Activated T-cell treated with anti-CD3 and anti-CD28 coated beads, Interleukin-2, amount 50 U/mL, for 24 hours (primary cell): ENCODE data around the gene ATP11A.

ENCODE experiments used
- DNase-seq: peaks from one replicate; pipeline ENCODE4 v3.0.0-alpha.2; 2020
- H3K27ac Mint-ChIP-seq: 2 replicates; pipeline ENCODE4 v1.8.0; 2020; ENCODE audit warnings: mild to moderate bottlenecking, mixed read lengths
- H3K27me3 Mint-ChIP-seq: 2 replicates; pipeline ENCODE4 v1.8.0; 2020; ENCODE audit warnings: mixed read lengths
- H3K36me3 Mint-ChIP-seq: 2 replicates; pipeline ENCODE4 v1.8.0; 2020; ENCODE audit warnings: low read depth, mixed read lengths
- H3K4me1 Mint-ChIP-seq: 2 replicates; pipeline ENCODE4 v1.8.0; 2020; ENCODE audit warnings: low read depth, mixed read lengths
- H3K4me3 Mint-ChIP-seq: 2 replicates; pipeline ENCODE4 v1.8.0; 2020; ENCODE audit warnings: mild to moderate bottlenecking, moderate library complexity, mixed read lengths
- H3K9me3 Mint-ChIP-seq: 2 replicates; pipeline ENCODE4 v1.8.0; 2020; ENCODE audit warnings: mixed read lengths

The ATP11A gene

GRCh38 chr13:112693831-112694497, 4.1 kb downstream of the ATP11A start:
- peaks cover 54% of the 10 kb centered on the region for H3K4me1 Mint-ChIP-seq
- H3K9me3 Mint-ChIP-seq, result no peaks in the 10 kb centered on the region
- no peak overlapping the region for H3K4me3 Mint-ChIP-seq
- no peaks in the 10 kb centered on the region for H3K27me3 Mint-ChIP-seq
- peak; percentile 26 for DNase-seq
- H3K27ac Mint-ChIP-seq, result peak overlapping the region; percentile 60
- peaks cover 20% of the 10 kb centered on the region for H3K36me3 Mint-ChIP-seq

GRCh38 chr13:112695121-112695520, 5.3 kb downstream of the ATP11A start:
- no peak overlapping the region for H3K27ac Mint-ChIP-seq
- peaks cover 59% of the 10 kb centered on the region for H3K4me1 Mint-ChIP-seq
- H3K4me3 Mint-ChIP-seq, result no peak overlapping the region
- peaks cover 27% of the 10 kb centered on the region for H3K36me3 Mint-ChIP-seq
- H3K27me3 Mint-ChIP-seq, result no peaks in the 10 kb centered on the region
- DNase-seq, result no peak
- no peaks in the 10 kb centered on the region for H3K9me3 Mint-ChIP-seq

GRCh38 chr13:112696001-112696868, 6.4 kb downstream of the ATP11A start:
- H3K36me3 Mint-ChIP-seq, result peaks cover 24% of the 10 kb centered on the region
- no peak overlapping the region for H3K27ac Mint-ChIP-seq
- H3K4me1 Mint-ChIP-seq, result peaks cover 64% of the 10 kb centered on the region
- H3K9me3 Mint-ChIP-seq, result no peaks in the 10 kb centered on the region
- H3K27me3 Mint-ChIP-seq, result no peaks in the 10 kb centered on the region
- H3K4me3 Mint-ChIP-seq, result no peak overlapping the region
- DNase-seq, result peak; percentile 21

DNA sequence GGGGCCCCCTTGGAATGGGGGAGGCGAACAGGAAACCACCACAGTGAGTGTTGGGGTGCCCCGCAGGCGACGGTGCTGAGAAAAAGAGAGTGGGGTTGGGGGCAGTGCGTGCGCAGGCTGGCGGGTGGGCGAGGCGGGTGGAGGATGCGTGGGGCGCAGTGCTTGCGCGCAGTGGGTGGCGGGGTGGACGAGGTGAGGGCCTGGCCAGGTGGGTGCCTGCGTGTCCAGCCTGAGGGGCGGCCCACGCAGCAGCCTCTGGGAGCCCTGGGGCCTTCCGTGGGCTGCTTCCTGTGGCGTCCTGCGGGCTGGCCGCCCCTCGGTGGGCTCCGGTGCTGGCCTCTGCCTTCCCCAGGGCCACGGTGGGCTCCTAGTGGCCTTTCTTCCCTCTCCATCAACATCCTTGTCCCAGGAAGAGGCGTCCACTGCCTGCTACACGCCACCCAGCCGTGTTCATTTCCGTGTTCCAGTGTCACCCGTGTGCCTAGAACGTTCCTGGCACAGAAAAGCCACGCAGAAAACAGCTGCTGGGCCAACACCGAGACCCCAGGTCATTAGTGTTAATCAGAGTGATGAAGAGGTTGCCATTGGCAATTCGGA, 7.1 kb downstream of the ATP11A start:
- no peaks in the 10 kb centered on the region for H3K27me3 Mint-ChIP-seq
- no peaks in the 10 kb centered on the region for H3K9me3 Mint-ChIP-seq
- H3K4me3 Mint-ChIP-seq, result no peak overlapping the region
- H3K36me3 Mint-ChIP-seq, result peaks cover 26% of the 10 kb centered on the region
- no peak overlapping the region for H3K27ac Mint-ChIP-seq
- peak; percentile 11 for DNase-seq
- peaks cover 60% of the 10 kb centered on the region for H3K4me1 Mint-ChIP-seq

GRCh38 chr13:112697756-112698655, 8.2 kb downstream of the ATP11A start:
- Mint-ChIP-seq H3K36me3 (peaks cover 30% of the 10 kb centered on the region), H3K4me1 (peaks cover 57% of the 10 kb centered on the region), H3K9me3 (no peaks in the 10 kb centered on the region), H3K27ac (peak overlapping the region; percentile 11), H3K27me3 (no peaks in the 10 kb centered on the region), H3K4me3 (no peak overlapping the region)
- peak; percentile 21 for DNase-seq

DNA sequence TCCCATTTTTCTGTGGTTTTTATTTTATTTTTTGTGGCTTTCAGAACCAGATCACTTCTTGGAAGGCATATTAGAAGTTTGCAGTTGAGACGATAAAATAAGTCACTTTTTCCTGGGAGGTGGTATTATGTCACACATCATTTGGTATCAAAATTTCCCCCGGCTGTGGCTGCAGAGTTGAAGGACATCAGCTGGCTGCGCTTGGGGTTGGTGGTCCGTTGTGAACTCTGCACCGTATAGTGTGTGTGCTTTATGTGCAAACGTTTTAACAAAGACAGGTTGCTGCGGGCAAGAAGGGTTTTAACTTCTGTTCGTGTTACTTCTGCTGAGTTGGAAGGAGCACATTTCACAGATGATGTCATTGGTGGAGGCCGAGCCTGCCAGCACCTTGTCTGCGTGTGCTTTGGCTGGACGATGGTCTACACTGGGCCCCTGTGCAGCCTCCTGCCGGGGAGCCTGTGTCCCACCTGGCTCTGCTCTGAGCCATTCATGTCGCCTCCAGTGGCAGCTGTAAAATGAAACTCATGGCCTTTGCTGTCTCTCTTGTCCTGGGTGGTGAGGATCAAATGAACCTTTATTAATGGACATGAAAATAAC, 9.6 kb downstream of the ATP11A start:
- Mint-ChIP-seq H3K4me1 (peaks cover 59% of the 10 kb centered on the region), H3K36me3 (peaks cover 30% of the 10 kb centered on the region), H3K27ac (no peak overlapping the region), H3K4me3 (no peak overlapping the region), H3K27me3 (no peaks in the 10 kb centered on the region), H3K9me3 (no peaks in the 10 kb centered on the region)
- peak; percentile 9 for DNase-seq

GRCh38 chr13:112700291-112701060, 10.6 kb downstream of the ATP11A start:
- no peaks in the 10 kb centered on the region for H3K27me3 Mint-ChIP-seq
- H3K4me3 Mint-ChIP-seq, result no peak overlapping the region
- H3K4me1 Mint-ChIP-seq, result peaks cover 64% of the 10 kb centered on the region
- peak; percentile 21 for DNase-seq
- H3K27ac Mint-ChIP-seq, result no peak overlapping the region
- peaks cover 26% of the 10 kb centered on the region for H3K36me3 Mint-ChIP-seq
- H3K9me3 Mint-ChIP-seq, result no peaks in the 10 kb centered on the region

DNA sequence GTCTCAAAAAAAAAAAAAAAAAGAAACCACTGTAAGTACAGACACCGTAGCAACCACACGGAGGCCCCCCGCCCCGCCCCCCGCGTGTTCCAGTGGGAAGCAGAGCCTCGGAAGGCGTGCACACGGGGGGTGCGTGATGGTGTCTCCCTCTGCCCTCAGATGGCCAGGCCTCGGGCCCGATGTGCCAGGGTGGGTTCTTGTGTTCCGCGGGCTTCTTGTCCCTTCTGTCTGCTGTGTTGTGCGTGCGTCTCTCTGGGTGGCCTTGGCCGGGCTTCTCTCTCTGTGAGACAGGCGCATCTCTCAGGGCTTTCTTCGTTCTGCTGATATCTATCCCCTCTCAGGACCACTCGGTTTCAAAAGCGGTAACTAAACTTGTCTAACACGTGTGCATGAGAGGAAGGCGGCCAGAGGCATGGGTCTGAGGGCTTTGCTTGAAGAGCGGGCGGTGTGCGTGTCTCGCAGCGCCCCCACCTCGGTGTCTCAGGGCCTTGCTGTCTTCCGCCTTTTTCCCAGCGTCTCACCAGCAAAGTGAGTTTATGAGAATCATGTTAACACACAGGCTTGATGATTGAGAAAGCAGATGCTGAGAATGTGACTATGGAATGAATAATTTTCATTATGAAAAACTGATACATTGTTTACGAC, 12.6 kb downstream of the ATP11A start:
- Mint-ChIP-seq H3K4me3 (no peak overlapping the region), H3K27me3 (no peaks in the 10 kb centered on the region), H3K9me3 (no peaks in the 10 kb centered on the region), H3K4me1 (peaks cover 62% of the 10 kb centered on the region), H3K36me3 (peaks cover 23% of the 10 kb centered on the region), H3K27ac (no peak overlapping the region)
- DNase-seq, result no peak

DNA sequence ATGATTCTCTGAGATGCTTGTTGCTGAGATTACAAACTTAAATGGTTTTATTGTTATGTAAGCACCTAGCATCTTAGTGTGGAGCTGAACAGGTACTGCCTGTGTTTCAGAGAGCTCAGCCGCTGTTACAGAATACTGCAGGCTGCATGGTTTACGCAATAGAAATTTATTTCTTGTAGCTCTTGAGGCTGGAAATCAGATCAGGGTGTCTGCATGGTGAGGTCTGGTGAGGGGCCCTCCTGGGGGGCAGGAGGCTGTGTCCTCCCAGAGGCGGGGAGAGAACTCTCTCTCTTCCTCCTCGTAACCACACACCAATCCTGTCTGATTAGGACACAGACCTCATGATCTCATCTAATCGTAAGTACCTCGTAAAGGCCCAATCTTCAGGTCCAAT, 13.1 kb downstream of the ATP11A start:
- H3K4me3 Mint-ChIP-seq, result no peak overlapping the region
- H3K4me1 Mint-ChIP-seq, result peaks cover 58% of the 10 kb centered on the region
- DNase-seq, result no peak
- no peak overlapping the region for H3K27ac Mint-ChIP-seq
- H3K27me3 Mint-ChIP-seq, result no peaks in the 10 kb centered on the region
- H3K36me3 Mint-ChIP-seq, result peaks cover 26% of the 10 kb centered on the region
- H3K9me3 Mint-ChIP-seq, result no peaks in the 10 kb centered on the region

GRCh38 chr13:112703449-112704284, 13.8 kb downstream of the ATP11A start:
- no peak for DNase-seq
- H3K9me3 Mint-ChIP-seq, result no peaks in the 10 kb centered on the region
- peaks cover 24% of the 10 kb centered on the region for H3K36me3 Mint-ChIP-seq
- no peaks in the 10 kb centered on the region for H3K27me3 Mint-ChIP-seq
- H3K4me1 Mint-ChIP-seq, result peaks cover 54% of the 10 kb centered on the region
- no peak overlapping the region for H3K4me3 Mint-ChIP-seq
- peak overlapping the region; percentile 71 for H3K27ac Mint-ChIP-seq

GRCh38 chr13:112704308-112705145, 14.7 kb downstream of the ATP11A start:
- no peaks in the 10 kb centered on the region for H3K9me3 Mint-ChIP-seq
- no peak overlapping the region for H3K4me3 Mint-ChIP-seq
- H3K27ac Mint-ChIP-seq, result peak overlapping the region; percentile 71
- peaks cover 49% of the 10 kb centered on the region for H3K4me1 Mint-ChIP-seq
- no peaks in the 10 kb centered on the region for H3K27me3 Mint-ChIP-seq
- DNase-seq, result no peak
- H3K36me3 Mint-ChIP-seq, result peaks cover 18% of the 10 kb centered on the region

DNA sequence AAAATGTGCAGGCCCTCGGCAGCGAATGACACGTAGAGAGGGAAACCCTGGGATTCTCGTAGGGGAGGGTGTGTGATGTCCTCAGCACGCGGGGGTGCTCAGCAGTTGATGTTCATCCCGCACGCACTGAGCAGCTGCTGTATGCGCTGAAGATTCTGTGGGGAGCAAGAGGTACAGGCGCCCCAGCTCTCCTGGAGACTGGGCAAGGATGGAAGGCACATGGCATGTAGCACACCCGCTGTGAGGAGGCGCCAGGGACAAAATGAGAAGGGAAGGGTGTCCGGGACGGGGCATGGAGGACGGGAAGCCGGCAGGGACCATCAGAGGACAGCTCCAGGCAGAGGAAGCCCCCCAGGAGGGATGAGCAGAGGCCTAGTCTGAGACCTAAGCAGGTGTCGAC, 15.4 kb downstream of the ATP11A start:
- Mint-ChIP-seq H3K4me1 (peaks cover 49% of the 10 kb centered on the region), H3K27ac (no peak overlapping the region), H3K36me3 (peaks cover 13% of the 10 kb centered on the region), H3K9me3 (no peaks in the 10 kb centered on the region), H3K27me3 (no peaks in the 10 kb centered on the region), H3K4me3 (no peak overlapping the region)
- no peak for DNase-seq
